ENCODE data around the gene ALCAM.

DNA sequence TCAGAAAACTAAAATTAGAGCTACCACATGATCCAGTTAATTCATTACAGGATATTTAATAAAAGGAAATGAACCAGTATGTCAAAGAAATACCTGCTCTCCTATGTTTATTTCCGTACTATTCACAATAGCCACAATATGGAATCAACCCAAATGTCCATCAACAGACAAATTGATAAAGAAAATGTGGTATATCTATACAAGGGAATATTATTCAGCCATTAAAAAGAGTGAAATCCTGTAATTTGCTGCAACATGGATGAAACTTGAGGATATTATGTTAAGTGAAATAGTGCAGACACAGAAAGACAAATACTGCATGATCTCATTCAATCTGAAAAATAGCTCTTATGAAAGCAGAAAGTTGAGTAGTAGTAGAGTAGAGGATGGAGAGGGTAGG lies 33.7 kb upstream of the ALCAM start:
- TF ChIP-seq, protein P1, sequence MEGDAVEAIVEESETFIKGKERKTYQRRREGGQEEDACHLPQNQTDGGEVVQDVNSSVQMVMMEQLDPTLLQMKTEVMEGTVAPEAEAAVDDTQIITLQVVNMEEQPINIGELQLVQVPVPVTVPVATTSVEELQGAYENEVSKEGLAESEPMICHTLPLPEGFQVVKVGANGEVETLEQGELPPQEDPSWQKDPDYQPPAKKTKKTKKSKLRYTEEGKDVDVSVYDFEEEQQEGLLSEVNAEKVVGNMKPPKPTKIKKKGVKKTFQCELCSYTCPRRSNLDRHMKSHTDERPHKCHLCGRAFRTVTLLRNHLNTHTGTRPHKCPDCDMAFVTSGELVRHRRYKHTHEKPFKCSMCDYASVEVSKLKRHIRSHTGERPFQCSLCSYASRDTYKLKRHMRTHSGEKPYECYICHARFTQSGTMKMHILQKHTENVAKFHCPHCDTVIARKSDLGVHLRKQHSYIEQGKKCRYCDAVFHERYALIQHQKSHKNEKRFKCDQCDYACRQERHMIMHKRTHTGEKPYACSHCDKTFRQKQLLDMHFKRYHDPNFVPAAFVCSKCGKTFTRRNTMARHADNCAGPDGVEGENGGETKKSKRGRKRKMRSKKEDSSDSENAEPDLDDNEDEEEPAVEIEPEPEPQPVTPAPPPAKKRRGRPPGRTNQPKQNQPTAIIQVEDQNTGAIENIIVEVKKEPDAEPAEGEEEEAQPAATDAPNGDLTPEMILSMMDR (IDR thresholded peaks at IDR 0.05) = no peak
- TF ChIP-seq EP300 (IDR thresholded peaks at IDR 0.05) (no peak), POLR2A (IDR thresholded peaks at IDR 0.05) (no peak)
